OCI-LY7 (cell line): ENCODE measurements around the gene KCTD17. TPM values are rescaled to one million over a fixed set of nuclear protein-coding genes. Genes with fewer than 3 reads are reported as not detected.

Experiments
- BruUV-seq: library from RNA; stranded (reverse); fragments of 400-500 nt; replicated peaks from 2 replicates; lab custom pipeline; 2021; lab: Mats Ljungman, UMichigan
- CTCF ChIA-PET: fragments of 300-600 bp; sonication (Branson Sonifier 250); formaldehyde crosslinking; loops from one replicate; lab custom pipeline; 2022; ENCODE audit warnings: antibody characterized with exemption; ENCODE audit not compliant: unreplicated experiment; lab: Charles Lee
- POLR2A ChIA-PET: fragments of 300-600 bp; sonication (Branson Sonifier 250); formaldehyde crosslinking; loops from one replicate; lab custom pipeline; 2022; ENCODE audit warnings: antibody characterized with exemption; lab: Charles Lee
- DNase-seq: peaks from one replicate; pipeline ENCODE4 v3.0.0-alpha.2; 2015; ENCODE audit warnings: low spot score
- H2AFZ ChIP-seq: fragments of 200-600 bp; sonication (generic), shearing (Covaris generic); 2 replicates; pipeline ENCODE4 v1.6.1; 2014; ENCODE audit warnings: mild to moderate bottlenecking, antibody characterized with exemption, low read length, moderate library complexity
- H3K27ac ChIP-seq: fragments of 200-600 bp; sonication (generic); 2 replicates; pipeline ENCODE4 v1.5.1; 2014; ENCODE audit warnings: mixed run types, low read depth, mild to moderate bottlenecking, moderate library complexity, low read length, inconsistent platforms; ENCODE audit not compliant: poor library complexity, severe bottlenecking
- H3K36me3 ChIP-seq: fragments of 200-600 bp; sonication (generic); 2 replicates; pipeline ENCODE4 v1.6.1; 2014; ENCODE audit warnings: mild to moderate bottlenecking, antibody characterized with exemption, low read length, moderate library complexity, mixed read lengths; ENCODE audit not compliant: insufficient read depth
- H3K4me1 ChIP-seq: fragments of 200-600 bp; sonication (generic); 2 replicates; pipeline ENCODE4 v1.5.1; 2014; ENCODE audit warnings: mild to moderate bottlenecking, low read length; ENCODE audit not compliant: insufficient read depth, poor library complexity, severe bottlenecking
- H3K4me2 ChIP-seq: fragments of 200-600 bp; sonication (generic); 2 replicates; pipeline ENCODE4 v1.6.1; 2014; ENCODE audit warnings: mild to moderate bottlenecking, low read length
- H3K4me3 ChIP-seq: fragments of 200-600 bp; sonication (generic); 2 replicates; pipeline ENCODE4 v1.5.1; 2014; ENCODE audit warnings: mild to moderate bottlenecking, low read depth, low read length; ENCODE audit not compliant: poor library complexity, severe bottlenecking
- H3K79me2 ChIP-seq: fragments of 200-600 bp; sonication (generic); 2 replicates; pipeline ENCODE4 v1.6.1; 2016; ENCODE audit warnings: low read depth, mild to moderate bottlenecking, low read length, moderate library complexity, mixed read lengths; ENCODE audit not compliant: insufficient read depth
- H3K9me2 ChIP-seq: fragments of 200-600 bp; sonication (generic); 2 replicates; pipeline ENCODE4 v1.6.1; 2016; ENCODE audit warnings: mild to moderate bottlenecking, low read length, mixed read lengths; ENCODE audit not compliant: insufficient read depth
- H3K9me3 ChIP-seq: fragments of 200-600 bp; sonication (generic); 2 replicates; pipeline ENCODE4 v1.6.1; 2014; ENCODE audit warnings: mild to moderate bottlenecking, mixed run types, low read length, mixed read lengths
- H4K20me1 ChIP-seq: fragments of 200-600 bp; sonication (generic); 2 replicates; pipeline ENCODE4 v1.6.1; 2014; ENCODE audit warnings: mild to moderate bottlenecking, antibody characterized with exemption, low read length, moderate library complexity, mixed read lengths; ENCODE audit not compliant: insufficient read depth
- CTCF ChIP-seq: fragments of 200-600 bp; sonication (generic); conservative IDR thresholded peaks from 2 replicates; pipeline ENCODE4 v1.5.1; 2014; ENCODE audit warnings: mild to moderate bottlenecking, antibody characterized with exemption, low read length, moderate library complexity, mixed read lengths
- EZH2phosphoT487 ChIP-seq: fragments of 200-600 bp; sonication (generic); IDR thresholded peaks from 2 replicates; pipeline ENCODE4 v1.6.1; 2018; ENCODE audit warnings: low read depth, borderline replicate concordance, mild to moderate bottlenecking, mixed run types, antibody characterized with exemption, low read length, moderate library complexity, mixed read lengths
- intact Hi-C: fragments of 100-400 bp; cut with micrococcal nuclease; formaldehyde crosslinking; loops from one replicate; pipeline ENCODE4 v1.10.0; 2022; ENCODE audit not compliant: unreplicated experiment
- total RNA-seq, 2 experiments: library from RNA; depleted of rRNA in 1 of 2; stranded (reverse); fragments of >200 nt in 1 of 2; shearing (Covaris generic) in 1 of 2; gene quantifications; 2 replicates each; pipeline ENCODE4 v1.2.3, GENCODE V29; 2014 to 2022

KCTD17 gene
- total RNA-seq, 2 experiments from 2014 or later, result 17.7 to 21.7 TPM

DNA sequence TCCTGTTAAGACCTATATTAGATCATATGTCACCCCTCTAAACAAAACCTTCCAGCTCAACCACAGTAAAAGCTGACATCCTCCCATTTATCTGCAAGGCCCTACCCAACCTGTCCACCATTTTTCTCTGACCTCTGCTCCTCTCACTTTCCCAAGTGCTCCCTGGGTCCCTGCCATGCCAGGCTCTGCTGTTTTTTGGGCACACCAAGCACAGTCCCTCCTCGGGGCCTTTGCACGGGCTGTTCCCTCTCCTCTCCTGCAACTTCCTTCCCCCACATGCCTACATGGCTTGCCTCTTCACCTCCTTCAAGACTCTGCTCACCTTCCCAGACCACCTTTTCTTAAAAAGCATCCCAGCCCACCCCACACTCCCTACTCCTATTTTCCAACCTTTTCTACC lies 42.1 kb upstream of the KCTD17 start:
- H2AFZ ChIP-seq, result no peak overlapping the region
- no peaks in the 10 kb centered on the region for H4K20me1 ChIP-seq
- H3K79me2 ChIP-seq, result no peaks in the 10 kb centered on the region
- intact Hi-C loops, result no loop called here
- H3K4me2 ChIP-seq, result no peak overlapping the region
- BruUV-seq, result no TSS peak
- H3K36me3 ChIP-seq, result no peaks in the 10 kb centered on the region
- no peak overlapping the region for H3K4me3 ChIP-seq
- ChIA-PET POLR2A (interaction anchor here (0.6 kb wide), 1 partner anchor 11 kb away, joined by 3 read pairs; no protein-coding TSS in a partner anchor), CTCF (no interaction called here)
- no peaks in the 10 kb centered on the region for H3K9me2 ChIP-seq
- H3K9me3 ChIP-seq, result no peaks in the 10 kb centered on the region
- DNase-seq, result no peak
- no peaks in the 10 kb centered on the region for H3K4me1 ChIP-seq
- H3K27ac ChIP-seq, result no peak overlapping the region
- TF ChIP-seq EZH2phosphoT487, result no peak
- TF ChIP-seq CTCF, result no peak

GRCh38 chr22:37010174-37010573 lies 41.4 kb upstream of the KCTD17 start:
- H3K4me3 ChIP-seq, result no peak overlapping the region
- CTCF ChIA-PET, result no interaction called here
- DNase-seq, result no peak
- no peaks in the 10 kb centered on the region for H3K36me3 ChIP-seq
- POLR2A ChIA-PET, result no interaction called here
- no peaks in the 10 kb centered on the region for H3K9me3 ChIP-seq
- no peak overlapping the region for H2AFZ ChIP-seq
- H3K9me2 ChIP-seq, result no peaks in the 10 kb centered on the region
- no peak for TF ChIP-seq CTCF
- TF ChIP-seq EZH2phosphoT487, result no peak
- intact Hi-C loops, result no loop called here
- no peaks in the 10 kb centered on the region for H3K79me2 ChIP-seq
- H3K4me1 ChIP-seq, result no peaks in the 10 kb centered on the region
- no peak overlapping the region for H3K27ac ChIP-seq
- no peak overlapping the region for H3K4me2 ChIP-seq
- H4K20me1 ChIP-seq, result no peaks in the 10 kb centered on the region
- BruUV-seq, result no TSS peak

GRCh38 chr22:37010976-37011375 lies 40.6 kb upstream of the KCTD17 start:
- ChIA-PET CTCF (no interaction called here), POLR2A (no interaction called here)
- no peak for TF ChIP-seq EZH2phosphoT487
- TF ChIP-seq CTCF, result no peak
- BruUV-seq, result no TSS peak
- Histone ChIP-seq H3K4me2 (no peak overlapping the region), H3K27ac (no peak overlapping the region), H3K4me1 (no peaks in the 10 kb centered on the region), H3K9me2 (no peaks in the 10 kb centered on the region), H4K20me1 (no peaks in the 10 kb centered on the region), H2AFZ (no peak overlapping the region), H3K9me3 (no peaks in the 10 kb centered on the region), H3K36me3 (no peaks in the 10 kb centered on the region), H3K4me3 (no peak overlapping the region), H3K79me2 (no peaks in the 10 kb centered on the region)
- no peak for DNase-seq
- intact Hi-C loops, result no loop called here
